ENCODE results near the gene MYH1. TPM values are rescaled to one million over a fixed set of nuclear protein-coding genes. Genes with fewer than 3 reads are reported as not detected.
"Not testable (repeated sequence)": the region's sequence is repeated elsewhere in the genome, so short reads cannot be mapped to it uniquely, and the experiment has no call there.

Gene MYH1
- total and polyA plus RNA-seq, 2 experiments from 2014 or later: not detected

DNA sequence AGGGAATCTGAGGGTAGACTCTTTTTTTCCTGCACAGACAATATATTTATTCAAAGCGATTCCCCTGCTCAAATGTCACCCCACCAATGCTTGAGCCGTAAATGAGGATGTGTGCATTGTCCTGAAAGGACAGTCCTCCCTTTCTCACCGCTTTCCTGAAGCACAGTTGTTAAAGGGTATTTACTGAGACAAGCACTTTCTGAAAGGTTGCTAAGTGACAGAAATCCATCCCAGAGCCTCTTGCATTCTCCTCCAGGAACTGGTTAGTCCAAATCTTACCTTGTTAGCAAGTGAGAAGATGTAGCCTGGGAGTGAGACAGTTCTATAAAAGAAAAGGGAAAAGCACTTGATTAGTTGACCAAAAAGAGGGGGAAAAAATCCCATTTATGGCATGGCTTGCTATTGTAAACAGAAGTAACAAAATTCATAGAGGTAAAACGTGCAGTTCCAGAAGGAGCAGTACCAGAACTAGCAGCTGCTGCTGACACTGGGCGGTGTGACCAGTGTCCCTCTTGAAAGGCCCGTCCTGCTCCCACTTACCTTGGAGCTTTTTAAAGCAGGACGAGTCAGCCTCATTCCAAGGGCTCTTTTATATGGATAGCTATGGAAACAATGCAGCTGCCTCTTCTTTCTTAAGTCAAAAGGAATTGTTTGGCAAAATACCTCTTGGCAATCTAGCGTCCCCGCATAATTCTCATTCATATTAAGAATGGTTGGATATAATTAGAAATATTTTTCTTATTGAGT, 30.9 kb upstream of the MYH1 start, which contains the start of gene MYH2:
TSS of gene MYH2 (minus strand) at position 563 of the 747 bp plus-strand sequence. CDS start 1,738 bp downstream, outside the sequence.
- Histone ChIP-seq H3K9me3 (ENCODE audit: low read depth) (no peaks in the 10 kb centered on the region), H3K36me3 (replicated peaks; ENCODE audit: insufficient read depth, low read depth) (no peaks in the 10 kb centered on the region), H4K20me1 (ENCODE audit: insufficient read depth, poor library complexity, severe bottlenecking) (no peaks in the 10 kb centered on the region), H2AFZ (no peak within 1 kb of the TSS), H3K9me2 (replicated peaks; ENCODE audit: insufficient read depth) (no peaks in the 10 kb centered on the region), H3K4me2 (no peak within 1 kb of the TSS), H3K4me3 (no peak within 1 kb of the TSS), H3K27me3 (peaks cover 5% of the 10 kb centered on the region), H3K79me2 (no peaks in the 10 kb centered on the region), H3K27ac (no peak within 1 kb of the TSS), H3K4me1 (ENCODE audit: insufficient read depth) (no peaks in the 10 kb centered on the region)
- no peak for TF ChIP-seq EZH2 (IDR thresholded peaks at IDR 0.05; ENCODE audit: borderline replicate concordance)
- no peak for TF ChIP-seq CTCF (IDR thresholded peaks at IDR 0.05; ENCODE audit: poor library complexity)
- no peak for TF ChIP-seq EZH2phosphoT487 (IDR thresholded peaks at IDR 0.05; ENCODE audit: low read depth, severe bottlenecking, unreplicated experiment)
- DNase-seq (ENCODE audit: low spot score): no peak
- WGBS (ENCODE audit: low lambda C conversion rate, missing lambda C conversion rate): 51% methylated on average over 9 of the region's 9 CpGs

GRCh38 chr17:10547351-10547750, 29.0 kb upstream of the MYH1 start:
- no peak for DNase-seq (ENCODE audit: low spot score)
- no peak overlapping the region for H3K4me3 ChIP-seq
- no peaks in the 10 kb centered on the region for H3K9me3 ChIP-seq (ENCODE audit: low read depth)
- H3K27ac ChIP-seq: no peak overlapping the region
- no peaks in the 10 kb centered on the region for H3K4me1 ChIP-seq (ENCODE audit: insufficient read depth)
- WGBS (ENCODE audit: low lambda C conversion rate, missing lambda C conversion rate): 81% methylated on average over 6 of the region's 6 CpGs
- H3K36me3 ChIP-seq (replicated peaks; ENCODE audit: insufficient read depth, low read depth): no peaks in the 10 kb centered on the region
- H2AFZ ChIP-seq: no peak overlapping the region
- TF ChIP-seq EZH2 (IDR thresholded peaks at IDR 0.05; ENCODE audit: borderline replicate concordance): no peak
- no peak for TF ChIP-seq CTCF (IDR thresholded peaks at IDR 0.05; ENCODE audit: poor library complexity)
- no peak for TF ChIP-seq EZH2phosphoT487 (IDR thresholded peaks at IDR 0.05; ENCODE audit: low read depth, severe bottlenecking, unreplicated experiment)
- H3K79me2 ChIP-seq: no peaks in the 10 kb centered on the region
- peaks cover 5% of the 10 kb centered on the region for H3K27me3 ChIP-seq
- no peaks in the 10 kb centered on the region for H3K9me2 ChIP-seq (replicated peaks; ENCODE audit: insufficient read depth)
- H4K20me1 ChIP-seq (ENCODE audit: insufficient read depth, poor library complexity, severe bottlenecking): no peaks in the 10 kb centered on the region
- H3K4me2 ChIP-seq: no peak overlapping the region

- H4K20me1 ChIP-seq (ENCODE audit: insufficient read depth, poor library complexity, severe bottlenecking); H2AFZ ChIP-seq; H3K9me3 ChIP-seq (ENCODE audit: low read depth); H3K27ac ChIP-seq; H3K27me3 ChIP-seq; H3K4me3 ChIP-seq; H3K4me2 ChIP-seq; H3K79me2 ChIP-seq; DNase-seq (ENCODE audit: low spot score); H3K9me2 ChIP-seq (replicated peaks; ENCODE audit: insufficient read depth); H3K36me3 ChIP-seq (replicated peaks; ENCODE audit: insufficient read depth, low read depth); H3K4me1 ChIP-seq (ENCODE audit: insufficient read depth): not testable (repeated sequence)
- WGBS (ENCODE audit: low lambda C conversion rate, missing lambda C conversion rate): 60% methylated on average over 5 of the region's 5 CpGs
Observed at GRCh38 chr17:10543486-10543885, 25.1 kb upstream of the MYH1 start.

GRCh38 chr17:10541179-10541578, 22.8 kb upstream of the MYH1 start:
- H3K4me3 ChIP-seq; H4K20me1 ChIP-seq (ENCODE audit: insufficient read depth, poor library complexity, severe bottlenecking); H3K4me1 ChIP-seq (ENCODE audit: insufficient read depth); H3K9me3 ChIP-seq (ENCODE audit: low read depth); DNase-seq (ENCODE audit: low spot score); H3K79me2 ChIP-seq; H2AFZ ChIP-seq; H3K9me2 ChIP-seq (replicated peaks; ENCODE audit: insufficient read depth); H3K27me3 ChIP-seq; H3K4me2 ChIP-seq; H3K27ac ChIP-seq; H3K36me3 ChIP-seq (replicated peaks; ENCODE audit: insufficient read depth, low read depth): not testable (repeated sequence)
- WGBS (ENCODE audit: low lambda C conversion rate, missing lambda C conversion rate): 89% methylated on average over 6 of the region's 6 CpGs
